T1000 (cell line): ENCODE measurements around the gene ARHGEF4.

ENCODE experiments used
- DNase-seq: peaks from one replicate; lab custom pipeline; 2025; ENCODE audit warnings: mixed read lengths; lab: John Stamatoyannopoulos, UW

The ARHGEF4 gene

GRCh38 chr2:131093006-131093695, 256.4 kb downstream of the ARHGEF4 start, which contains the start of gene FAM168B:
Gene FAM168B, minus strand, starts transcription at chr2:131093460. Its CDS starts 10,814 bp downstream, at chr2:131082646.
- peak; percentile 74 for DNase-seq

- no peak for DNase-seq
Measured at GRCh38 chr2:131093696-131094462, 257.2 kb downstream of the ARHGEF4 start.

- DNase-seq: no peak
Measured at GRCh38 chr2:131094463-131095281, 258.0 kb downstream of the ARHGEF4 start.
